Stimulated activated CD8-positive, alpha-beta memory T cell treated with anti-CD3 and anti-CD28 coated beads, Interleukin-15, amount 100 ng/mL, for 48 hours (primary cell): ENCODE data around the gene TEX54.

Experiments used
- DNase-seq, 2 donors: peaks; one replicate each; pipeline ENCODE4 v3.0.0-alpha.2; 2020; ENCODE audit warnings: low read depth in 2 of 2

Gene TEX54

DNA sequence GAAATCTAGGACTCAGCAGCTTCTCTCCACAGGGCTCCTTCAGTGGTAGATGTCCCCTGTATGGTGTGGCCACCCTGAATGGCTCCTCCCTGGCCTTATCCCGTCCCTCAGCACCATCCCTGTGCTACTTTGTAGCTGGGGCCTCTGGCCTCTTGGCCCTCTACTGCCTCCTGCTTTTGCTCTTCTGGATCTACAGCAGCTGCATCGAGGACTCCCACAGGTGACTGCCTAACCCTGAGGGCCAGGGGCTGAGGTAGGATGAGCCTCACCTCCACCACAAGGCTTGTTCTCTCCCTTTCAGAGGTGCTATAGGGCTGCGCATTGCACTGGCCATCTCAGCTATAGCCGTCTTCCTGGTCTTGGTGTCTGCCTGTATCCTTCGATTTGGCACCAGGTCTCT, 43.6 kb downstream of the TEX54 start:
- no peak for DNase-seq

DNA sequence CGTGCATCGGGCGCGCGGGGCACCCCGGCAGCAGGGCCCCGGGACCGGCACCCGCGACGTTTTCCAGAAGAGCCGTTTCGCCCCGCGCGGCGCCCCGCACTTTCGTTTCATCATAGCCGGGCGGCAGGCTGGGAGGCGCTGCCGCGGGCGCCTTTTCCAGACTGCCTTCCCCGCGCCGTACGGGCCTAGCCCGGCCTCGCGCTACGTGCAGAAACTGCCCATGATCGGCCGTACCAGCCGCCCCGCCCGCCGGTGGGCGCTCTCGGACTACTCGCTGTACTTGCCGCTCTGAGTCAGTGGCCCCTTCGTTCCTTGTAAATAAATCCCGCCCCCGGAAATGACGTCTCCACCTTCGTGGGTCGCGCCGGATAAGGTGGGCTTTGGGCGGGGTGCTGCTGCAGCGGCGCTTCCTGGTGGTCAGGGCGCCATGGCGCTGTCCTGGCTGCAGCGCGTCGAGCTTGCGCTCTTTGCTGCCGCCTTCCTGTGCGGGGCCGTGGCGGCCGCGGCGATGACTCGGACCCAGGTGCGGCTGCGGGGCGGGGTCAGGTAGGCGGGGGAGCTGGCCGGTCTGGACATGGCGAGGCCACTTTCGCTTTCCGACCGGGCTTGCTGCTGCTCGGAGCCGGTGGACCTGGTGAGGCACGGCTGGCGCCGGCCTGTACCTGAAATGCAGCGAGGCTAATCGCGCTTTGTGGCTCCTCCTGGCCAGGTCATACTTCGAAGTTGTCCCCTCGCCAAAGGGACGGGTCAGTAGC, 45.5 kb downstream of the TEX54 start, which contains the start of gene TMEM179B:
TMEM179B (plus strand) TSS at position 398 of the 755 bp plus-strand sequence; CDS start at position 428, 30 bp downstream.
- DNase-seq, result peak; percentile 96 to 97

GRCh38 chr11:62786318-62787004, 46.2 kb downstream of the TEX54 start:
- DNase-seq, result peak; percentile 78 to 80

DNA sequence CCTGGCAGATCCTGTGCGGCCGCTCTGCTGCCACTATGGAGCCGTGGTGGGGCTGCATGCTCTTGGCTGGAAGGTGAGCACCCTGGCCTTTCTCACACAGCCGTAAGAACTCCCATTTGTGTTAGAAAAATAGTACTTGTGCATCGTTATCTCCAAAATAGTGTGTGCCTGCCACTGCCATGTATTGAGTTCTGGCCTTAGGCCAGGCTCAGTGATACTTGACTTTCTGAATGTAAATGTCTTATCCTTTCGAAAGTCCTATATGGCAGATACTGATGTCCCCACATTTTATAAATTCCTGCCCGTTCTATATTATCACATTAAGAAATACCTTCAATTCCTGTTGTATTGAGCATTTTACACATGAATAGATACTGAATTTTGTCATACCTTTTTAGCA, 49.9 kb downstream of the TEX54 start:
- DNase-seq, result no peak
